ENCODE results near the gene SSBP3.

The SSBP3 gene

GRCh38 chr1:54302951-54303843, 103.0 kb downstream of the SSBP3 start:
- no peak for DNase-seq

- no peak for DNase-seq
These were observed 103.6 kb downstream of the SSBP3 start for GRCh38 chr1:54302549-54302948.

- no peak for DNase-seq
These were observed 104.7 kb downstream of the SSBP3 start for GRCh38 chr1:54301497-54301896.

- DNase-seq: no peak
These were observed 105.8 kb downstream of the SSBP3 start for GRCh38 chr1:54300401-54300800.

GRCh38 chr1:54299037-54299436, 107.2 kb downstream of the SSBP3 start:
- DNase-seq: no peak

- no peak for DNase-seq
These were observed 107.7 kb downstream of the SSBP3 start for GRCh38 chr1:54298284-54299033.

- no peak for DNase-seq
These were observed 108.5 kb downstream of the SSBP3 start for GRCh38 chr1:54297596-54298283.

GRCh38 chr1:54296666-54297065, 109.5 kb downstream of the SSBP3 start:
- DNase-seq: no peak

GRCh38 chr1:54294887-54295286, 111.3 kb downstream of the SSBP3 start:
- DNase-seq: no peak

GRCh38 chr1:54292002-54292911, 113.9 kb downstream of the SSBP3 start:
- no peak for DNase-seq

- DNase-seq: no peak
These were observed 114.8 kb downstream of the SSBP3 start for GRCh38 chr1:54291276-54292001.

- DNase-seq: no peak
These were observed 115.5 kb downstream of the SSBP3 start for GRCh38 chr1:54290506-54291184.

GRCh38 chr1:54289712-54290233, 116.4 kb downstream of the SSBP3 start:
- DNase-seq: no peak

GRCh38 chr1:54287801-54288211, 118.4 kb downstream of the SSBP3 start:
- no peak for DNase-seq

GRCh38 chr1:54287176-54287650, 119.0 kb downstream of the SSBP3 start:
- DNase-seq: no peak

GRCh38 chr1:54285815-54286345, 120.3 kb downstream of the SSBP3 start:
- DNase-seq: no peak

- DNase-seq: no peak
These were observed 121.2 kb downstream of the SSBP3 start for GRCh38 chr1:54284781-54285529.

- DNase-seq: no peak
These were observed 122.4 kb downstream of the SSBP3 start for GRCh38 chr1:54283635-54284385.

Measured in HCEC 1CT (cell line).